Measurements from ENCODE around the gene TOLLIP. TPM values are rescaled to one million over a fixed set of nuclear protein-coding genes. Genes with fewer than 3 reads are reported as not detected.

Gene TOLLIP
- total RNA-seq, 1 experiment from 2014 or later, result 32.3 TPM

DNA sequence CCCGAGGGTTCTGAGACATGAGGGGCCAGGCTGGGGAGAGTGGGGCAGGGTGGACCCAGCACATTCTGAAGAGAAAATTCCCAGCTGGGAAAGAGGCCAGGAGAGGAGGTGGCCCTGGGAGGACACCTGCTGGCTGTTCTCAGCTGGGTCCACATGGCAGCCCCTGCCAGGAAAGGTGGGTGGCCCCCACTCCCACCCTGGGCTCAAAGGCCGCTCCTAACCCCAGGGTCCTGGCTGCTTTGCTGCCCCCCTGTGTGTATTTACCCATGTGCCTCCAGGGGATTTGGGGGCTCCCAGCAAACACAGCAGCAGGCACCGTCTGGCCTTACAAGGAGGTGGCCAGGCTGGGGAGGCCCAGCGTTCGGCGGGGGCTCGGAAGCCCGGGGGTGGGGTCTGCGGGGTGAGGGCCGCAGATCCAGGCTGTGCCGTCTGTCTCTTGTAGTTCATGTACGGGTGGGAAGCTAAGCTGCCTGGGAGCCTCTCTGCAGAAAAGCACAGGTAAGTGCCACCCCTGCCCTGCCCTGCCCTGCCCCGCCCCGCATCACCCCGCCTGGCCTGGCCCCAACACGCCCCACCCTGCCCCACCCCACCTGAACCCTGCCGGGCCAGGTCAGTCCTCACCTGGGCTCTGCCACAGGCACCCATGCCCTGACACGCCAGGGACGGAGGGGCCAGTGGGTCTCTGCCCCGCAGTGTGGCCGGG lies 75.9 kb downstream of the TOLLIP start (continued):
- TF ChIP-seq, protein P1, sequence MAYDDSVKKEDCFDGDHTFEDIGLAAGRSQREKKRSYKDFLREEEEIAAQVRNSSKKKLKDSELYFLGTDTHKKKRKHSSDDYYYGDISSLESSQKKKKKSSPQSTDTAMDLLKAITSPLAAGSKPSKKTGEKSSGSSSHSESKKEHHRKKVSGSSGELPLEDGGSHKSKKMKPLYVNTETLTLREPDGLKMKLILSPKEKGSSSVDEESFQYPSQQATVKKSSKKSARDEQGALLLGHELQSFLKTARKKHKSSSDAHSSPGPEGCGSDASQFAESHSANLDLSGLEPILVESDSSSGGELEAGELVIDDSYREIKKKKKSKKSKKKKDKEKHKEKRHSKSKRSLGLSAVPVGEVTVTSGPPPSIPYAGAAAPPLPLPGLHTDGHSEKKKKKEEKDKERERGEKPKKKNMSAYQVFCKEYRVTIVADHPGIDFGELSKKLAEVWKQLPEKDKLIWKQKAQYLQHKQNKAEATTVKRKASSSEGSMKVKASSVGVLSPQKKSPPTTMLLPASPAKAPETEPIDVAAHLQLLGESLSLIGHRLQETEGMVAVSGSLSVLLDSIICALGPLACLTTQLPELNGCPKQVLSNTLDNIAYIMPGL (CRISPR knock-in tag; IDR thresholded peaks at IDR 0.05), result no peak
- TF ChIP-seq CREM (CRISPR knock-in tag; IDR thresholded peaks at IDR 0.05) (no peak), ZNF671 (CRISPR knock-in tag; IDR thresholded peaks at IDR 0.05) (no peak), TEAD1 (CRISPR knock-in tag; IDR thresholded peaks at IDR 0.05) (no peak)
- TF ChIP-seq, protein P2, sequence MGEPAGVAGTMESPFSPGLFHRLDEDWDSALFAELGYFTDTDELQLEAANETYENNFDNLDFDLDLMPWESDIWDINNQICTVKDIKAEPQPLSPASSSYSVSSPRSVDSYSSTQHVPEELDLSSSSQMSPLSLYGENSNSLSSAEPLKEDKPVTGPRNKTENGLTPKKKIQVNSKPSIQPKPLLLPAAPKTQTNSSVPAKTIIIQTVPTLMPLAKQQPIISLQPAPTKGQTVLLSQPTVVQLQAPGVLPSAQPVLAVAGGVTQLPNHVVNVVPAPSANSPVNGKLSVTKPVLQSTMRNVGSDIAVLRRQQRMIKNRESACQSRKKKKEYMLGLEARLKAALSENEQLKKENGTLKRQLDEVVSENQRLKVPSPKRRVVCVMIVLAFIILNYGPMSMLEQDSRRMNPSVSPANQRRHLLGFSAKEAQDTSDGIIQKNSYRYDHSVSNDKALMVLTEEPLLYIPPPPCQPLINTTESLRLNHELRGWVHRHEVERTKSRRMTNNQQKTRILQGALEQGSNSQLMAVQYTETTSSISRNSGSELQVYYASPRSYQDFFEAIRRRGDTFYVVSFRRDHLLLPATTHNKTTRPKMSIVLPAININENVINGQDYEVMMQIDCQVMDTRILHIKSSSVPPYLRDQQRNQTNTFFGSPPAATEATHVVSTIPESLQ (CRISPR knock-in tag; IDR thresholded peaks at IDR 0.05), result no peak

DNA sequence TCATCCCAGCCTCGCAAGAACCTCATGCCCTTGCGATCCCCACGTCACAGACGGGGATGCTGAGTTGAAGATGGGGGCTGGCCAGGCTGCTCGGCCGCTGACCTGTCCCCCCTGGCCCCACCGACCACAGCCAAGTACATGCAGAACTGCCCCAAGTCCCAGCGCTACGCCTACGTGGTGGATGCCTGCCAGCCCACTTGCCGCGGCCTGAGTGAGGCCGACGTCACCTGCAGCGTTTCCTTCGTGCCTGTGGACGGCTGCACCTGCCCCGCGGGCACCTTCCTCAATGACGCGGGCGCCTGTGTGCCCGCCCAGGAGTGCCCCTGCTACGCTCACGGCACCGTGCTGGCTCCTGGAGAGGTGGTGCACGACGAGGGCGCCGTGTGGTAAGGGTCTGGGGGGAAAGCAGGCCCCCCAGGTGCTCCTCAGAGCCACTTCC lies 76.5 kb downstream of the TOLLIP start:
- Mint-ChIP-seq H3K27me3 (ENCODE audit: low read depth) (no peaks in the 10 kb centered on the region), H3K36me3 (no peaks in the 10 kb centered on the region)
- TF ChIP-seq ZNF219 (CRISPR knock-in tag; IDR thresholded peaks at IDR 0.05; ENCODE audit: borderline replicate concordance), result no peak
- TF ChIP-seq MXD4 (CRISPR knock-in tag; IDR thresholded peaks at IDR 0.05; ENCODE audit: borderline replicate concordance), result no peak
- TF ChIP-seq HMGA2 (CRISPR knock-in tag; IDR thresholded peaks at IDR 0.05), result no peak
- TF ChIP-seq, protein P3, sequence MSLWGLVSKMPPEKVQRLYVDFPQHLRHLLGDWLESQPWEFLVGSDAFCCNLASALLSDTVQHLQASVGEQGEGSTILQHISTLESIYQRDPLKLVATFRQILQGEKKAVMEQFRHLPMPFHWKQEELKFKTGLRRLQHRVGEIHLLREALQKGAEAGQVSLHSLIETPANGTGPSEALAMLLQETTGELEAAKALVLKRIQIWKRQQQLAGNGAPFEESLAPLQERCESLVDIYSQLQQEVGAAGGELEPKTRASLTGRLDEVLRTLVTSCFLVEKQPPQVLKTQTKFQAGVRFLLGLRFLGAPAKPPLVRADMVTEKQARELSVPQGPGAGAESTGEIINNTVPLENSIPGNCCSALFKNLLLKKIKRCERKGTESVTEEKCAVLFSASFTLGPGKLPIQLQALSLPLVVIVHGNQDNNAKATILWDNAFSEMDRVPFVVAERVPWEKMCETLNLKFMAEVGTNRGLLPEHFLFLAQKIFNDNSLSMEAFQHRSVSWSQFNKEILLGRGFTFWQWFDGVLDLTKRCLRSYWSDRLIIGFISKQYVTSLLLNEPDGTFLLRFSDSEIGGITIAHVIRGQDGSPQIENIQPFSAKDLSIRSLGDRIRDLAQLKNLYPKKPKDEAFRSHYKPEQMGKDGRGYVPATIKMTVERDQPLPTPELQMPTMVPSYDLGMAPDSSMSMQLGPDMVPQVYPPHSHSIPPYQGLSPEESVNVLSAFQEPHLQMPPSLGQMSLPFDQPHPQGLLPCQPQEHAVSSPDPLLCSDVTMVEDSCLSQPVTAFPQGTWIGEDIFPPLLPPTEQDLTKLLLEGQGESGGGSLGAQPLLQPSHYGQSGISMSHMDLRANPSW (CRISPR knock-in tag; conservative IDR thresholded peaks at IDR 0.05; ENCODE audit: low read depth), result no peak
- TF ChIP-seq ZNF317 (CRISPR knock-in tag; IDR thresholded peaks at IDR 0.05; ENCODE audit: borderline replicate concordance, low read depth), result no peak
- TF ChIP-seq ATF1 (CRISPR knock-in tag; IDR thresholded peaks at IDR 0.05), result no peak
- TF ChIP-seq ZNF671 (CRISPR knock-in tag; IDR thresholded peaks at IDR 0.05), result no peak
- TF ChIP-seq ELF4 (CRISPR knock-in tag; IDR thresholded peaks at IDR 0.05; ENCODE audit: low read depth), result no peak
- no peak for TF ChIP-seq SMAD4 (CRISPR knock-in tag; IDR thresholded peaks at IDR 0.05)
- no peak for TF ChIP-seq ZNF263 (CRISPR knock-in tag; IDR thresholded peaks at IDR 0.05; ENCODE audit: low read depth)
- TF ChIP-seq NR3C1 (CRISPR knock-in tag; conservative IDR thresholded peaks at IDR 0.05; ENCODE audit: low read depth), result no peak
- TF ChIP-seq, protein P1 (CRISPR knock-in tag; IDR thresholded peaks at IDR 0.05), result no peak
- no peak for TF ChIP-seq NFE2L1 (CRISPR knock-in tag; IDR thresholded peaks at IDR 0.05)
- no peak for TF ChIP-seq ZBTB21 (CRISPR knock-in tag; IDR thresholded peaks at IDR 0.05; ENCODE audit: borderline replicate concordance)
- TF ChIP-seq, protein P4, sequence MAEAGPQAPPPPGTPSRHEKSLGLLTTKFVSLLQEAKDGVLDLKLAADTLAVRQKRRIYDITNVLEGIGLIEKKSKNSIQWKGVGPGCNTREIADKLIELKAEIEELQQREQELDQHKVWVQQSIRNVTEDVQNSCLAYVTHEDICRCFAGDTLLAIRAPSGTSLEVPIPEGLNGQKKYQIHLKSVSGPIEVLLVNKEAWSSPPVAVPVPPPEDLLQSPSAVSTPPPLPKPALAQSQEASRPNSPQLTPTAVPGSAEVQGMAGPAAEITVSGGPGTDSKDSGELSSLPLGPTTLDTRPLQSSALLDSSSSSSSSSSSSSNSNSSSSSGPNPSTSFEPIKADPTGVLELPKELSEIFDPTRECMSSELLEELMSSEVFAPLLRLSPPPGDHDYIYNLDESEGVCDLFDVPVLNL (CRISPR knock-in tag; IDR thresholded peaks at IDR 0.05; ENCODE audit: borderline replicate concordance, low read depth), result no peak
- TF ChIP-seq, protein P5, sequence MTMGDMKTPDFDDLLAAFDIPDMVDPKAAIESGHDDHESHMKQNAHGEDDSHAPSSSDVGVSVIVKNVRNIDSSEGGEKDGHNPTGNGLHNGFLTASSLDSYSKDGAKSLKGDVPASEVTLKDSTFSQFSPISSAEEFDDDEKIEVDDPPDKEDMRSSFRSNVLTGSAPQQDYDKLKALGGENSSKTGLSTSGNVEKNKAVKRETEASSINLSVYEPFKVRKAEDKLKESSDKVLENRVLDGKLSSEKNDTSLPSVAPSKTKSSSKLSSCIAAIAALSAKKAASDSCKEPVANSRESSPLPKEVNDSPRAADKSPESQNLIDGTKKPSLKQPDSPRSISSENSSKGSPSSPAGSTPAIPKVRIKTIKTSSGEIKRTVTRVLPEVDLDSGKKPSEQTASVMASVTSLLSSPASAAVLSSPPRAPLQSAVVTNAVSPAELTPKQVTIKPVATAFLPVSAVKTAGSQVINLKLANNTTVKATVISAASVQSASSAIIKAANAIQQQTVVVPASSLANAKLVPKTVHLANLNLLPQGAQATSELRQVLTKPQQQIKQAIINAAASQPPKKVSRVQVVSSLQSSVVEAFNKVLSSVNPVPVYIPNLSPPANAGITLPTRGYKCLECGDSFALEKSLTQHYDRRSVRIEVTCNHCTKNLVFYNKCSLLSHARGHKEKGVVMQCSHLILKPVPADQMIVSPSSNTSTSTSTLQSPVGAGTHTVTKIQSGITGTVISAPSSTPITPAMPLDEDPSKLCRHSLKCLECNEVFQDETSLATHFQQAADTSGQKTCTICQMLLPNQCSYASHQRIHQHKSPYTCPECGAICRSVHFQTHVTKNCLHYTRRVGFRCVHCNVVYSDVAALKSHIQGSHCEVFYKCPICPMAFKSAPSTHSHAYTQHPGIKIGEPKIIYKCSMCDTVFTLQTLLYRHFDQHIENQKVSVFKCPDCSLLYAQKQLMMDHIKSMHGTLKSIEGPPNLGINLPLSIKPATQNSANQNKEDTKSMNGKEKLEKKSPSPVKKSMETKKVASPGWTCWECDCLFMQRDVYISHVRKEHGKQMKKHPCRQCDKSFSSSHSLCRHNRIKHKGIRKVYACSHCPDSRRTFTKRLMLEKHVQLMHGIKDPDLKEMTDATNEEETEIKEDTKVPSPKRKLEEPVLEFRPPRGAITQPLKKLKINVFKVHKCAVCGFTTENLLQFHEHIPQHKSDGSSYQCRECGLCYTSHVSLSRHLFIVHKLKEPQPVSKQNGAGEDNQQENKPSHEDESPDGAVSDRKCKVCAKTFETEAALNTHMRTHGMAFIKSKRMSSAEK (CRISPR knock-in tag; IDR thresholded peaks at IDR 0.05; ENCODE audit: borderline replicate concordance), result no peak
- TF ChIP-seq FOXP1 (CRISPR knock-in tag; IDR thresholded peaks at IDR 0.05; ENCODE audit: borderline replicate concordance), result no peak
- no peak for TF ChIP-seq TEAD4 (CRISPR knock-in tag; IDR thresholded peaks at IDR 0.05)

More for the DNA sequence above, 76.5 kb downstream of the TOLLIP start:
- Mint-ChIP-seq H3K4me1 (no peaks in the 10 kb centered on the region), H3K9me3 (no peaks in the 10 kb centered on the region), H3K27ac (no peak overlapping the region), H3K4me3 (no peak overlapping the region)
- DNase-seq (ENCODE audit: low spot score), result no peak
- POLR2A ChIA-PET, result no interaction called here
- CTCF ChIA-PET, result interaction anchor here (1.5 kb wide), 1 partner anchor 9 kb away, joined by 3 read pairs; no protein-coding TSS in a partner anchor
- no peak for ATAC-seq

Measured in WTC11 (cell line).